OCI-LY7 (cell line): Measurements from ENCODE around the gene ARHGEF12. TPM values are rescaled to one million over a fixed set of nuclear protein-coding genes. Genes with fewer than 3 reads are reported as not detected.

Experiments
- BruUV-seq: library from RNA; stranded (reverse); fragments of 400-500 nt; replicated peaks from 2 replicates; lab custom pipeline; 2021; lab: Mats Ljungman, UMichigan
- CTCF ChIA-PET: fragments of 300-600 bp; sonication (Branson Sonifier 250); formaldehyde crosslinking; loops from one replicate; lab custom pipeline; 2022; ENCODE audit warnings: antibody characterized with exemption; ENCODE audit not compliant: unreplicated experiment; lab: Charles Lee
- POLR2A ChIA-PET: fragments of 300-600 bp; sonication (Branson Sonifier 250); formaldehyde crosslinking; loops from one replicate; lab custom pipeline; 2022; ENCODE audit warnings: antibody characterized with exemption; lab: Charles Lee
- DNase-seq: peaks from one replicate; pipeline ENCODE4 v3.0.0-alpha.2; 2015; ENCODE audit warnings: low spot score
- H2AFZ ChIP-seq: fragments of 200-600 bp; sonication (generic), shearing (Covaris generic); 2 replicates; pipeline ENCODE4 v1.6.1; 2014; ENCODE audit warnings: mild to moderate bottlenecking, antibody characterized with exemption, low read length, moderate library complexity
- H3K27ac ChIP-seq: fragments of 200-600 bp; sonication (generic); 2 replicates; pipeline ENCODE4 v1.5.1; 2014; ENCODE audit warnings: mixed run types, low read depth, mild to moderate bottlenecking, moderate library complexity, low read length, inconsistent platforms; ENCODE audit not compliant: poor library complexity, severe bottlenecking
- H3K36me3 ChIP-seq: fragments of 200-600 bp; sonication (generic); 2 replicates; pipeline ENCODE4 v1.6.1; 2014; ENCODE audit warnings: mild to moderate bottlenecking, antibody characterized with exemption, low read length, moderate library complexity, mixed read lengths; ENCODE audit not compliant: insufficient read depth
- H3K4me1 ChIP-seq: fragments of 200-600 bp; sonication (generic); 2 replicates; pipeline ENCODE4 v1.5.1; 2014; ENCODE audit warnings: mild to moderate bottlenecking, low read length; ENCODE audit not compliant: insufficient read depth, poor library complexity, severe bottlenecking
- H3K4me2 ChIP-seq: fragments of 200-600 bp; sonication (generic); 2 replicates; pipeline ENCODE4 v1.6.1; 2014; ENCODE audit warnings: mild to moderate bottlenecking, low read length
- H3K4me3 ChIP-seq: fragments of 200-600 bp; sonication (generic); 2 replicates; pipeline ENCODE4 v1.5.1; 2014; ENCODE audit warnings: mild to moderate bottlenecking, low read depth, low read length; ENCODE audit not compliant: poor library complexity, severe bottlenecking
- H3K79me2 ChIP-seq: fragments of 200-600 bp; sonication (generic); 2 replicates; pipeline ENCODE4 v1.6.1; 2016; ENCODE audit warnings: low read depth, mild to moderate bottlenecking, low read length, moderate library complexity, mixed read lengths; ENCODE audit not compliant: insufficient read depth
- H3K9me2 ChIP-seq: fragments of 200-600 bp; sonication (generic); 2 replicates; pipeline ENCODE4 v1.6.1; 2016; ENCODE audit warnings: mild to moderate bottlenecking, low read length, mixed read lengths; ENCODE audit not compliant: insufficient read depth
- H3K9me3 ChIP-seq: fragments of 200-600 bp; sonication (generic); 2 replicates; pipeline ENCODE4 v1.6.1; 2014; ENCODE audit warnings: mild to moderate bottlenecking, mixed run types, low read length, mixed read lengths
- H4K20me1 ChIP-seq: fragments of 200-600 bp; sonication (generic); 2 replicates; pipeline ENCODE4 v1.6.1; 2014; ENCODE audit warnings: mild to moderate bottlenecking, antibody characterized with exemption, low read length, moderate library complexity, mixed read lengths; ENCODE audit not compliant: insufficient read depth
- EZH2phosphoT487 ChIP-seq: fragments of 200-600 bp; sonication (generic); IDR thresholded peaks from 2 replicates; pipeline ENCODE4 v1.6.1; 2018; ENCODE audit warnings: low read depth, borderline replicate concordance, mild to moderate bottlenecking, mixed run types, antibody characterized with exemption, low read length, moderate library complexity, mixed read lengths
- intact Hi-C: fragments of 100-400 bp; cut with micrococcal nuclease; formaldehyde crosslinking; loops from one replicate; pipeline ENCODE4 v1.10.0; 2022; ENCODE audit not compliant: unreplicated experiment
- total RNA-seq, 2 experiments: library from RNA; depleted of rRNA in 1 of 2; stranded (reverse); fragments of >200 nt in 1 of 2; shearing (Covaris generic) in 1 of 2; gene quantifications; 2 replicates each; pipeline ENCODE4 v1.2.3, GENCODE V29; 2014 to 2022
- TF ChIP-seq, protein P1 (sequence below): fragments of 200-600 bp; sonication (generic); conservative IDR thresholded peaks from 2 replicates; pipeline ENCODE4 v1.5.1; 2014; ENCODE audit warnings: mild to moderate bottlenecking, antibody characterized with exemption, low read length, moderate library complexity, mixed read lengths

Gene ARHGEF12
- total RNA-seq, 2 experiments from 2014 or later = 16.1 to 31.8 TPM

DNA sequence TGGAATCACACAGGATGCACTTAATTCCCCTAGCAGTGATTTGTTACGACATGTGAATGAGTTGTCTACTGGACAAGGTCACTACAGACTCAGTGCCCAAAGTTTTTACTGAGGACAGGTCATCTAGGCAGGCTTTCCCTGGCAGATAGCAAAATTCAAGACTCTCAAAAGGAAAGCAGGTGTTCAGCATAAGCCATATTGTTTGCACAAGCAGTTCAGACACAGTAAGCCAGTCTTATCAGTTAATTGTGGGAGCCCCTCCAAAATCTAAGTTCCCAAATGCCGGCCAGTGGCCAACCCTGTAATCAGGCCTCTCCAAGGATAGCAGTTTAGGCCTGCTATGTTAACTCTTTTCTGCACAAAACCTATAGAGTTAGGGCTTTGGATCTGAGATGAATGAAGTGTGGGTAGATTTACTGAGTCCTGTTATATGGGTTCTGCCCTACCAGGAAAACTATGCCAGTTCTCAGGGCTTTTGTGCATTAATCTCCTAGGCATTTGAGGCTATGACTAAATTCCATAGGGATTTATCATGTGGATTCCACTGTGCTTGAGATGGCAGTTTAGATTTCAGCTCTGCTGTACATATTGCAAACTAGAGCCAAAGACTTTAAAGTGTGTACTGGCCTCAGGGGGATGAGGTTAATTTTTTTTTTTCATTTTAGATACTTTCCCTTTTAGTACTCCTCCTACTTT, 4.8 kb upstream of the ARHGEF12 start:
- no peak for DNase-seq
- no TSS peak for BruUV-seq
- intact Hi-C loops = loop anchor here (10.0 kb wide), 2 partner anchors 293 to 353 kb away; no protein-coding TSS in a partner anchor
- TF ChIP-seq, protein P1, sequence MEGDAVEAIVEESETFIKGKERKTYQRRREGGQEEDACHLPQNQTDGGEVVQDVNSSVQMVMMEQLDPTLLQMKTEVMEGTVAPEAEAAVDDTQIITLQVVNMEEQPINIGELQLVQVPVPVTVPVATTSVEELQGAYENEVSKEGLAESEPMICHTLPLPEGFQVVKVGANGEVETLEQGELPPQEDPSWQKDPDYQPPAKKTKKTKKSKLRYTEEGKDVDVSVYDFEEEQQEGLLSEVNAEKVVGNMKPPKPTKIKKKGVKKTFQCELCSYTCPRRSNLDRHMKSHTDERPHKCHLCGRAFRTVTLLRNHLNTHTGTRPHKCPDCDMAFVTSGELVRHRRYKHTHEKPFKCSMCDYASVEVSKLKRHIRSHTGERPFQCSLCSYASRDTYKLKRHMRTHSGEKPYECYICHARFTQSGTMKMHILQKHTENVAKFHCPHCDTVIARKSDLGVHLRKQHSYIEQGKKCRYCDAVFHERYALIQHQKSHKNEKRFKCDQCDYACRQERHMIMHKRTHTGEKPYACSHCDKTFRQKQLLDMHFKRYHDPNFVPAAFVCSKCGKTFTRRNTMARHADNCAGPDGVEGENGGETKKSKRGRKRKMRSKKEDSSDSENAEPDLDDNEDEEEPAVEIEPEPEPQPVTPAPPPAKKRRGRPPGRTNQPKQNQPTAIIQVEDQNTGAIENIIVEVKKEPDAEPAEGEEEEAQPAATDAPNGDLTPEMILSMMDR = no peak
- TF ChIP-seq EZH2phosphoT487 = no peak
- ChIA-PET POLR2A (interaction anchor here (0.7 kb wide), 1 partner anchor 179 kb away, joined by 3 read pairs; no protein-coding TSS in a partner anchor), CTCF (no interaction called here)
- Histone ChIP-seq H3K79me2 (no peaks in the 10 kb centered on the region), H4K20me1 (no peaks in the 10 kb centered on the region; the same call in 1 of the 2 replicates), H2AFZ (no peak overlapping the region), H3K4me3 (no peak overlapping the region), H3K36me3 (no peaks in the 10 kb centered on the region), H3K4me2 (no peak overlapping the region), H3K9me2 (no peaks in the 10 kb centered on the region), H3K9me3 (no peaks in the 10 kb centered on the region), H3K4me1 (peaks cover 18% of the 10 kb centered on the region), H3K27ac (no peak overlapping the region)

DNA sequence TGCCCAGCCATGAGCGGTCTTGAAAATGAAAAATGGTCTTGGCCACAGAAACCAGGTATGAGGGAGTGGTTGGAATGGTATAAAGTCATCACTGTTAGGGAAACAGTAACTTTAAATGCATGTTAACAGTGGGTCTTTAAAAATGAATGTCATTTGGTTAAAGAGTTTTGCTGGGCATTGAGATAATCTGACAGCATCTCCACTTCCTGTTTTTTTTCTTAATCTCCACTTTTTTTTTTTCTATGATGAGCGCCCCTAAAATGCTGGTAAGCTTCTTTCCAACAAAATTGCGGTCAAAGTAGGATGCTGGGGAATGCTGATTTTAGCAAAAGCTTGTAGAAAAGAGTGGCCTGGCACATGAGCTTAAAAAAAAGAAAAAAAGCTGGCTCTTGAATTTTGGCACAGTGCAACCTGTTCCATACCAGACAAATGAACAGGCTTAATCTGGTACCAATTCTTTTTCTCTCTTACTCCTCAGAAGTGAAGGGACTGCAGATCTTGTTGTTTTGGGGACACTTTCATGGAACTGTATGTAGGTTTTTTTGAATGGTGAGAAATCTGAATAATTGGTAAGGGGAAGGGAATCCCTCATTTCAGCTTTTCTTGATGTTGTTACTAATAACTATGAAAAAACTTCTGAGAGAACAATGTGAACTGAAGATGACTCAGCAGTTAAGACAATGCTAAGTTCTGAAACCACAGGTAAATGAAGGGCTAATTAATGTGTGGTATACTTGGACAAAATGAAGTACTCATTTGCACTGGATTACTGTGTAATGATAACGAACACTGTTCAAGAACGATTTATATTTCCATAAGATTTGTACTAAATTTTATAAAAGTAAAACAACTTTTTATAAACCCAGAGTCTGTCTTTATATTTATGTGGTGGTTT, 3.1 kb upstream of the ARHGEF12 start:
- ChIA-PET CTCF (no interaction called here), POLR2A (interaction anchor here (0.7 kb wide), 3 partner anchors 57 to 124 kb away, joined by 3 to 4 read pairs (median 3); no protein-coding TSS in a partner anchor)
- H4K20me1 ChIP-seq = peaks cover 14% of the 10 kb centered on the region
- TF ChIP-seq, protein P1 = no peak
- TF ChIP-seq EZH2phosphoT487 = no peak
- DNase-seq = no peak
- no peak overlapping the region for H2AFZ ChIP-seq
- no TSS peak for BruUV-seq
- no peaks in the 10 kb centered on the region for H3K9me3 ChIP-seq
- no peaks in the 10 kb centered on the region for H3K36me3 ChIP-seq
- H3K27ac ChIP-seq = no peak overlapping the region
- intact Hi-C loops = loop anchor here (10.0 kb wide), 2 partner anchors 292 to 352 kb away; no protein-coding TSS in a partner anchor
- H3K4me3 ChIP-seq = no peak overlapping the region
- H3K4me2 ChIP-seq = no peak overlapping the region
- H3K79me2 ChIP-seq = peaks cover 12% of the 10 kb centered on the region; the same call in 1 of the 2 replicates
- H3K9me2 ChIP-seq = no peaks in the 10 kb centered on the region
- H3K4me1 ChIP-seq = peaks cover 22% of the 10 kb centered on the region
